ENCODE data around the gene FAM210B. TPM values are rescaled to one million over a fixed set of nuclear protein-coding genes. Genes with fewer than 3 reads are reported as not detected.

The FAM210B gene
- total and polyA plus RNA-seq, 12 donors: 74.9 to 207 (median 128) TPM

GRCh38 chr20:56383334-56383733, 24.6 kb downstream of the FAM210B start:
- 91 to 96% (median 94%) methylated on average over 6 to 8 of the region's 8 CpGs for WGBS, 4 donors
- intact Hi-C loops (cut with DNase I): no loop called here
- DNase-seq: no peak
- no peaks in the 10 kb centered on the region for H3K27me3 ChIP-seq
- H3K36me3 ChIP-seq (replicated peaks in 1 of 2): no peaks in the 10 kb centered on the region
- TF ChIP-seq POLR2A (IDR thresholded peaks at IDR 0.05) (no peak), CTCF (IDR thresholded peaks at IDR 0.05) (no peak)
- H3K4me1 ChIP-seq (replicated peaks in 1 of 2): peaks cover 0 to 7% of the 10 kb centered on the region in 2 donors
- H3K9me3 ChIP-seq (replicated peaks in 1 of 3): no peaks in the 10 kb centered on the region
- H3K4me3 ChIP-seq: no peak overlapping the region
- no peak overlapping the region for H3K27ac ChIP-seq

- TF ChIP-seq POLR2A (IDR thresholded peaks at IDR 0.05): no peak
- TF ChIP-seq CTCF (IDR thresholded peaks at IDR 0.05): no peak
- intact Hi-C loops (cut with DNase I): no loop called here
- H3K27ac ChIP-seq: no peak overlapping the region
These were observed 26.4 kb downstream of the FAM210B start for GRCh38 chr20:56385130-56385529.

GRCh38 chr20:56386219-56386618, 27.4 kb downstream of the FAM210B start:
- Histone ChIP-seq H3K9me3 (replicated peaks in 1 of 3) (no peaks in the 10 kb centered on the region), H3K4me3 (no peak overlapping the region)
- WGBS, 4 donors: 89 to 95% (median 91%) methylated on average over 6 of the region's 6 CpGs

More at GRCh38 chr20:56385130-56385529, 26.4 kb downstream of the FAM210B start:
- Histone ChIP-seq H3K4me3 (no peak overlapping the region), H3K36me3 (replicated peaks in 1 of 2) (no peaks in the 10 kb centered on the region), H3K4me1 (replicated peaks in 1 of 2) (peaks cover 0 to 7% of the 10 kb centered on the region in 2 donors), H3K9me3 (replicated peaks in 1 of 3) (no peaks in the 10 kb centered on the region), H3K27me3 (no peaks in the 10 kb centered on the region)
- WGBS, 4 donors: 88 to 96% (median 93%) methylated on average over 4 of the region's 4 CpGs
- no peak for DNase-seq

GRCh38 chr20:56388882-56389281, 30.1 kb downstream of the FAM210B start:
- 95 to 97% (median 97%) methylated on average over 4 of the region's 4 CpGs for WGBS, 4 donors
- no peaks in the 10 kb centered on the region for H3K36me3 ChIP-seq (replicated peaks in 1 of 2)
- no peak for TF ChIP-seq POLR2A (IDR thresholded peaks at IDR 0.05)
- no peak for TF ChIP-seq CTCF (IDR thresholded peaks at IDR 0.05)

More at GRCh38 chr20:56386219-56386618, 27.4 kb downstream of the FAM210B start:
- Histone ChIP-seq H3K27me3 (no peaks in the 10 kb centered on the region), H3K36me3 (replicated peaks in 1 of 2) (no peaks in the 10 kb centered on the region), H3K27ac (no peak overlapping the region), H3K4me1 (replicated peaks in 1 of 2) (peaks cover under 1 to 5% of the 10 kb centered on the region in 2 donors)
- TF ChIP-seq POLR2A (IDR thresholded peaks at IDR 0.05) (no peak), CTCF (IDR thresholded peaks at IDR 0.05) (no peak)
- intact Hi-C loops (cut with DNase I): no loop called here
- DNase-seq: no peak

More at GRCh38 chr20:56388882-56389281, 30.1 kb downstream of the FAM210B start:
- DNase-seq: no peak
- H3K4me3 ChIP-seq: no peak overlapping the region
- no peaks in the 10 kb centered on the region for H3K9me3 ChIP-seq (replicated peaks in 1 of 3)
- H3K27ac ChIP-seq: no peak overlapping the region
- H3K4me1 ChIP-seq (replicated peaks in 1 of 2): peaks cover 11 to 18% of the 10 kb centered on the region in 2 donors
- intact Hi-C loops (cut with DNase I): no loop called here
- H3K27me3 ChIP-seq: no peaks in the 10 kb centered on the region
